NCI-H526 (cell line): ENCODE measurements around the gene ARVCF.

Experiments used
- DNase-seq, 2 experiments: peaks; one replicate each; lab custom pipeline; 2025; lab: John Stamatoyannopoulos, UW

Gene ARVCF

GRCh38 chr22:20016734-20017621 lies at the start of gene ARVCF:
ARVCF (minus strand) TSS chr22:20016823; CDS start chr22:19990794, 26,029 bp downstream.
- peak; percentile 32 to 93 for DNase-seq

- DNase-seq: no peak
Measured at GRCh38 chr22:20065896-20066616, 49.4 kb upstream of the ARVCF start.

GRCh38 chr22:20064545-20065262 lies 48.1 kb upstream of the ARVCF start:
- no peak for DNase-seq

- DNase-seq: no peak
Measured at GRCh38 chr22:20064140-20064480, 47.5 kb upstream of the ARVCF start.

- no peak for DNase-seq
Measured at GRCh38 chr22:20063271-20064139, 46.9 kb upstream of the ARVCF start.

- no peak for DNase-seq
Measured at GRCh38 chr22:20062766-20063083, 46.1 kb upstream of the ARVCF start.

GRCh38 chr22:20062043-20062765 lies 45.6 kb upstream of the ARVCF start:
- DNase-seq: no peak

GRCh38 chr22:20061481-20061861 lies 44.8 kb upstream of the ARVCF start:
- no peak for DNase-seq

- no peak for DNase-seq
Measured at GRCh38 chr22:20060700-20061480, 44.3 kb upstream of the ARVCF start.

GRCh38 chr22:20058989-20059770 lies 42.6 kb upstream of the ARVCF start:
- no peak for DNase-seq

- DNase-seq: no peak
Measured at GRCh38 chr22:20057596-20058268, 41.1 kb upstream of the ARVCF start.

GRCh38 chr22:20056696-20057386 lies 40.2 kb upstream of the ARVCF start:
- DNase-seq: no peak

- no peak for DNase-seq
Measured at GRCh38 chr22:20056161-20056560, 39.5 kb upstream of the ARVCF start.

GRCh38 chr22:20055654-20056053 lies 39.0 kb upstream of the ARVCF start:
- no peak for DNase-seq

- no peak for DNase-seq
Measured at GRCh38 chr22:20055144-20055543, 38.5 kb upstream of the ARVCF start.

- DNase-seq: no peak
Measured at GRCh38 chr22:20054485-20054884, 37.9 kb upstream of the ARVCF start.

GRCh38 chr22:20054034-20054427 lies 37.4 kb upstream of the ARVCF start:
- no peak for DNase-seq

- no peak for DNase-seq
Measured at GRCh38 chr22:20053407-20054033, 36.9 kb upstream of the ARVCF start.
